HG03469 (cell line): ENCODE results near the gene MRPS2.

Source experiments
- ATAC-seq: cut with Tn5 transposase; IDR thresholded peaks from one replicate; pipeline ENCODE4 v1.9.1; 2021; ENCODE audit warnings: mild to moderate bottlenecking, moderate library complexity, moderate number of reproducible peaks; ENCODE audit not compliant: unreplicated experiment

The MRPS2 gene

DNA sequence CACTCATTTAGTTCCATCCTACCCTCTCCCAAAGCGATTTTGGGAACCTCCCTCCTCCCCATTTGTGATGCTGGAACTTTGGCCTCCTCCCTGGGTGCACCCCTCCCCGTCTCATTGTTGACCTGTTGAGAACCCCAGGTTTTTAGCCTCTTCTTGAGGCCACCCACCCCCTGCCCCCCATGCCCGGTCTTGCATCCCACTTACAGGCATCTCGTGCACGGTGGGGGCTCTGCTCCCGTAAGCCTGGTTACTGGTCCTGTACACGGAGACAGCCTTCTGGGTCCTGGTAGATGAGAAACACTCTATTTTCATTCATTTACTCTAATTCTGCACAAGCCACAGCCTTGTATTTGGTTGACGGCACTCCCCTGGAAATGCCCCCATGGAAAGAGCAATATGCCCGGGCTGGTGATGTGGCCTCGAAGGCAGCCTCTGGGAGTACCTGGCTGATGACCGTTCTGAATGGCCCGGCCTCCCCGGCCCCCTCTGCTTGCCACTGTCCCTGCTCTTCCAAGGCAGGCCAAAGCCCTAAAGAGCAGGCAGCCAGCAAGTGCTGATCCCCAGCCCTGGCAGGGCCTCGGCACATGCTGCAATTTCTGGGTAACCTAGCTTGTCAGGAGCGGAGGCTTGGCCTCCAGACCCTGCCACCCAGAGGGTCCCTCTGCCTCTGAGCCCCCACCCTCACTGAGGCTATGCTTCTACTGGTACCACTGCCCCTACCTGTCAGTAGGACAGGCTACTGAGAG lies 1.9 kb upstream of the MRPS2 start:
- no peak for ATAC-seq

DNA sequence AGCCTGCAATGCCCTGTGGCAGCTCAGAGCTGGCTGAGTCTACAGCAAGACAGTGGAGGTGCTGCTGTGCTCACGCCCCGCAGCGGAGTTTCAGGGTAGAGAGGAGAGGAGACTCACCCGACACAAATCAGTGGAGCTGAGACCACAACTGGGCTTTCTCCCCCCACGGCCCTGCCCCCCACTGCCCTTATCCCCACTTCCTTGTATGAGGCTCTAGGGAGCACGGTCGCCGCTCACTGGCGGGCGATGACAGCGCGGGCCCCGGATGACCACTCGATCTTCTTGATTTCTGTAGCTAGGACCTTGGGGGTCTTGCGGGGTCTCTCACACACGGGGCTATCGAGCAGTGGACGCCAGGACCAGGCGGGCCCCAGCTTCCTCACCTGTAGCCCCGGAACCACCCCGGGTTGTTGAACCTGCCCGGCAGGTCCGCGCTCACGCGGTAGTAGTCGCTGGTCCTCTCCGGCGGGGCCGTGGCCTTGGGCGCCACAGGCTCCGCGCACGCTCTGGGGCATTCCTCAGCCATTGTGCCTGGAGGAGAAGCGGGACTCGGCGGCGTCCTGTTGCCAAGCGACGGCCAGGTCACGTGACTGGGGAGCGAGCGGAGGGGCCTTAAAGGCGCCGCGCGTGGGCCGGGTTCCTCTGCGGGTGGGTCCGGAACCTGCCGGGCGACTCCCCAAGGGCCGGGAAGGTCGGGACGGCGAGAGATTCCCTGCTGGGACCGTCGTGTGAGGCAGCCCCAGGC lies 984 bp upstream of the MRPS2 start:
- no peak for ATAC-seq

DNA sequence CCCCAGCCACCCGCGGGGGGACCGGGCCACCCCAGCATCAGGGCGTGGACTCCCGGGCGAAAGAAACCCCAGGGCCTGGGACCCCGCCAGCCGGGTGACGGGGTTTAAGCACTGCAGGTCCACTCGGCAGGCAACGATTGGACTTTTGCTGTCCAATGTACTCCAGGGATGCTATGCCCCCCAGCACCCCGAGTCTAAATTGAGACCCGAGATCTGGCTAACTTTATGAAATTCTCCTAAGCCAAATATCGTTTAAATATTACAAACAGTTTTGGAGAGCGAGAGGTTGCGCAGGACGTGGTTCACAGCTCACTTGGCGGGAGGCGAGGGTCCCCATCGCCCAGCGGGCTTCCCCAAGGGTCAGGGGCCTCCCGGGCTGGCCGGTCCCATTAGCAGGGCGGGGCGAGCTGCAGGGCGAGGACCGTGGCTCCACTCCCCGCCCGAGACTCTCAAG lies 384 bp upstream of the MRPS2 start:
- no peak for ATAC-seq

DNA sequence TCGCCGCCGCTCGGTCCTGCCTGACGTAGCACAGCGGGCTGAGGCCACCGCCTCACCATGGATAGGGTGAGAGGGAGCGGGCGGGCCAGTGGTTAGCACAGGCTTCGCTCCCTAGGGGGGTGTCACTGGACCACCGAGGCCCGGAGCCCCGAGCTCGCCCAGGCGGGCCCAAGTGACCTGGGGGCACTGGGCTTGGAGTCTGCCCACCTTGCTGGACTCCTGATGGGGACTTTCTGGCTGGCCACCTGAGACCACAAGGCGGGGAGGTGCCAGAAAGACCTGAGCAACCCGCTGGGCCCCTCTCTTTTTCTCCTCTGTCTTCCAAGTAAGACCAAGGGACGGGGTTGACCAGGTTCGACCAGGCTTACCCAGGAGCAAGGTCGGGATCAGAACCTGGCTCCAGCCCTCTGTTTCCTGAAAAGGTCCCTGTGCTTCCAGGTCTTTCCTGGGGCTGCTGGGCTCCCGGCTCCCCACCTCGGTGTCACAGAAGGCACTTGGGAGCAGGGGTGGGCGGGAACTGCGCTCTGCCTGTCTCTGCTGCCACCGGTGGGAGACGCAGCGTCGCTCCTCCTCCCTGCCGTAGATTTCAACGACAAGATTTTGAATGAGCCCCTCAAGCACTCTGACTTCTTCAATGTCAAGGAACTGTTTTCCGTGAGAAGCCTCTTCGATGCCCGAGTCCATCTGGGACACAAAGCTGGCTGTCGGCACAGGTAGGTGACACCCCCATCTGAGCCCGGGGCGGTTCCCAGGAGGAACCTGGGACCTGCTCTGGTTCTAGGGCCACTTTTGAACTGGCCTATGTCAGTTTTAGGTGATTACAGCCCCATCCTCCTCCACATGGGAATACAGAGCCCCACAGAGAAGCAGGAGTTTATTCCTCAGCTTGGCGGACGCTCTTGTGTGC lies 1.0 kb downstream of the MRPS2 start:
- no peak for ATAC-seq

DNA sequence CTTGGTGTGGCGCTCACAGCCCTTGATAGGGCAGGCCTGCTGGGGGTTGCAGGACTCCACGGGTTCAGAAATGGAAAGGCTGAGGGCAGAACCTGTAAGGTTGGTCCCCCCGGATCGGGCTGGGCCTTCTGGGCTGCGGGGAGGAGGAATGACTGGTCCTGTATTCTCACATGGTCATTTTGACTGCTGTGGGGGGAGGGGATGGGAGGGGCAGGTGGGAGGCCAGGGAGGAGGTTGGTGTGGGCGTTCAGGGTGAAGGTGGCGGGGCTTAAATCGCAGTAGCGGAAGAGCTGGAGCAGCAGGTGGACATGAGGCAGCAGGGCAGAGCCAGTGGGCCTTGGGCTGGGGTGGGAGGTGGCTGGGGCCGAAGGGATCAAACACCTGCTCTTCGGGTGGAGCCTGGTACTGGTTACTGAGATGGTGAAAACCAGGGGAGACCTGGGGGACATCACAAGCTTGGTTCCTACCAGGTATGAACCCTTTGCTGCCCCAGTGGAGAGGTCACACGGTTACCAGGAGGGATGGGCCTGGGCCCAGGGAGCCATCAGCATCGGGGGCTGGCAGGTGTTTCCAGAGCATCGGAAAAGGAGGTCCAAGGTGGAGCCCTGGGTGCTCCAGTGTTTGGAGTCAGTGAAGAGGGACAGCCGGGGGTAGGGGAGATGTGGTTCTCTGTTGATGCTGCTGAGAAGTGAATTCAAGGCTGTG lies 1.8 kb downstream of the MRPS2 start:
- ATAC-seq: no peak

DNA sequence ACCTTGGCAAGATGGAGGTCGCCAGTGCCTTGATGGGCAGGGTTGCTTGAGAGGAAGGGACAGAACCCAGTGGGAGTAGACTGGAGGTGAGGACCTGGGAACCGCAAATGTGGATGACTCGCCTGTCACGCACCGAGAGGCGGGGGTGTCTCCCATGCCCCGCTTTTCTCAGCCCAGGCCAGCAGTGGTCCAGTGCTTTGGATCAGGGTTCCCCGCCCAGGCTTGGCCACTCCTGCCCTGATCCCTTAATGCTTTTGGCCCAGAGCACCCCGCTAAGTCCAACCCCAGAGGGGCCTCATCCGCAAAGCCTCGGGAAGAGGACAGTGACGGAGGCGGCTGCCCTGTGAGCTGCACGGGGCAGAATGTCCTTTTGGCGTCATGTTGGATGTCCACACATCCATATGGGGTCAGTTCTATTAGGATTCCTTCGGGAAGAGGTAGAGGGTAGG lies 2.4 kb downstream of the MRPS2 start:
- no peak for ATAC-seq

DNA sequence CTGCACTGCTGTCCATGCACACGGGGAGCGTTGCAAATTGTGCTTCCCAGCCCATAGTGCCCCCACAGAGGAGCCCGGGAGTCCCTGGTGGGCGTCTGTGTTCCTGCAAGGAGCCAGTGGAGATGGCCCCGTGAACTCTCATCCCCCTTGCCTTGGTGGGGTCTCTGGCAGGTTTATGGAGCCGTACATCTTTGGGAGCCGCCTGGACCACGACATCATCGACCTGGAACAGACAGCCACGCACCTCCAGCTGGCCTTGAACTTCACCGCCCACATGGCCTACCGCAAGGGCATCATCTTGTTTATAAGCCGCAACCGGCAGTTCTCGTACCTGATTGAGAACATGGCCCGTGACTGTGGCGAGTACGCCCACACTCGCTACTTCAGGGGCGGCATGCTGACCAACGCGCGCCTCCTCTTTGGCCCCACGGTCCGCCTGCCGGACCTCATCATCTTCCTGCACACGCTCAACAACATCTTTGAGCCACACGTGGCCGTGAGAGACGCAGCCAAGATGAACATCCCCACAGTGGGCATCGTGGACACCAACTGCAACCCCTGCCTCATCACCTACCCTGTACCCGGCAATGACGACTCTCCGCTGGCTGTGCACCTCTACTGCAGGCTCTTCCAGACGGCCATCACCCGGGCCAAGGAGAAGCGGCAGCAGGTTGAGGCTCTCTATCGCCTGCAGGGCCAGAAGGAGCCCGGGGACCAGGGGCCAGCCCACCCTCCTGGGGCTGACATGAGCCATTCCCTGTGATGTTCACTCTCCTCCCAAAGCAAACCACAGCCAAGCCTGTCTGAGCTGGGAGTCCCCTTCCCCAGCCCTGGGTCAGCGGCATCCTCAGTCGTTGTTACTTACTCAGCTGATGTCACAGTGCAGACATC lies 3.1 kb downstream of the MRPS2 start:
- no peak for ATAC-seq

DNA sequence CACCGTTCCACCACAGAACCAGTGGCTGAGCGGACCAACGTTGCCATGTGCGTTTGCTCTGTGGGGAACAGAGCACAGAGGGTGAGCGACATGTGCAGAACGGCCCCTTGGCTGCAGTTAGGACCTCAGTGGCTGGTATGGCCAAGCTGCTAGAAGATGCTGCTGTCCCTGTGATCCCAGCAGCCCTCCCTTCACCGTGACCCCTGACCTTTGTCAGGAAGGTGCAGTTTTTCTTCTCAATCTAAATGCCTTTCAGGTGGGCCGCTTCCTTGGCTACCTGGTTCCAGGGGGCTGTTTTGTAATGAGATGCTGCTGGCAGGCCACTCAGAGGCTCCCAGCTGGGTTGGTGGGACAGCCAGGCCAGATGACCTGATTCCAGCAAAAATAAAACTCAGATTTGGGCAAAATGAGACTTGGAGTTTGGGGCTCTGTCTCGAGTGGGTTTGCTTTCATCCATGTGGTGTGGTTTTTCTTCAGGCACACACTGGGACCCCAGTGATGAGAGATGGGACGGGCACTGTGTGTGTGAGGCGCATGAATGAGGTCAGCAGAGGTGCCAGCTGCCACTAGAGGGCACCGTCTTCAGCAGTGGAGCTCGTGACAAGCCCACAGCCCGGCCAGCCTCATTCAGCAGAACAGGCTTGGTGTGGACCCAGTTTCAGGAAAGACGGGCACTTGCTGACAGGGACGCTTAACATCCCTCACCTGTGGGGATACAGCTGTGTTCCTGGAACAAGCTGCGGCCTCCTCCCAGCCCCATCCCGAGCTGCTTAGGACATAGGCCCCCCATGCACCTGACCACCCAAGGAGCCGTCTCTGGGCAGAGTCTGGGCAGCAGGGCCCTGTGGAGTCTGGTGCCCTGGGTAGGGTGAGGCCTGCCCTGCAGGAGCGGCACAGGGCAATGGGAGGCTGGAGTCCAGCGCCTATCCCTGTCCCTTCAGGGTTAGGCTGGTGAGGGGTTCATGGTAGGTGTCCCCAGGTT lies 4.1 kb downstream of the MRPS2 start:
- no peak for ATAC-seq

DNA sequence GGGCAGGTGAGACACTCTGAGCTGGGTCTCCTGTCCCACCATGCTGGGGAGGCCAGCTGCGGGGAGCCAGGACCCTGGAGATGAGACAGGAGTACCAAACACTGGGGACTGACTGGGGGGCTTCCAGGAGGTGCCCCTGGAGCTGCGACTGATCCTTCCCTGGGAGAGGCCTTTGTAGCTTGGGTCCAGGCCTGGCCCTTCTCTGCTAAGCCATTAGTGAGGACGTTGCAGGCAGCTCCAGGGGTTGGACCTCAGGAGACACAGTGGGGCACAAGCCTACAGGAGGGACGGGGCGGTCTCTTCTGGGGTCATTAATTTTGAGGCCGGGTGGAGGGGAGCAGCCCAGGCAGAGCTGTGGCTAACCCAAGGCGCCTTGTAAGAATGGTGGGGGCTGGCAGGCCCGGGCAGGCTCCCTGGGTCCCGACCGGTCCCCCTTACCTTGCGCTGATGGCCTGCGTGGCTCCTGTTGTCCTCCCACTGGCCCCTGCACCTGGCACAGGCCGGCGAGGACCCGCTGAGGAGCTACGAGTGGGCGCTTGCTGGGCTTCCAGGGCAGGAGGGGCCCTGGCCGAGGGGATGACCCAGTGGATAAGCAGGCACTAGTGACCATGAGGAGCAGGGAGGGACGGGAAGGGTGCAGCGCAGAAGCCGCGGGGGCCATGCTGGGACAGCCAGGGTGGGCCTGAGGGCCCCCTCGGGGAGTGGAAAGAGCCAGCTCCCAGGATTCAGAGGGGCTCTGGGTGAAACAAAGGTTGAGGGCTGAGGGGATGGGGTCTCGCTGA lies 5.1 kb downstream of the MRPS2 start:
- no peak for ATAC-seq

DNA sequence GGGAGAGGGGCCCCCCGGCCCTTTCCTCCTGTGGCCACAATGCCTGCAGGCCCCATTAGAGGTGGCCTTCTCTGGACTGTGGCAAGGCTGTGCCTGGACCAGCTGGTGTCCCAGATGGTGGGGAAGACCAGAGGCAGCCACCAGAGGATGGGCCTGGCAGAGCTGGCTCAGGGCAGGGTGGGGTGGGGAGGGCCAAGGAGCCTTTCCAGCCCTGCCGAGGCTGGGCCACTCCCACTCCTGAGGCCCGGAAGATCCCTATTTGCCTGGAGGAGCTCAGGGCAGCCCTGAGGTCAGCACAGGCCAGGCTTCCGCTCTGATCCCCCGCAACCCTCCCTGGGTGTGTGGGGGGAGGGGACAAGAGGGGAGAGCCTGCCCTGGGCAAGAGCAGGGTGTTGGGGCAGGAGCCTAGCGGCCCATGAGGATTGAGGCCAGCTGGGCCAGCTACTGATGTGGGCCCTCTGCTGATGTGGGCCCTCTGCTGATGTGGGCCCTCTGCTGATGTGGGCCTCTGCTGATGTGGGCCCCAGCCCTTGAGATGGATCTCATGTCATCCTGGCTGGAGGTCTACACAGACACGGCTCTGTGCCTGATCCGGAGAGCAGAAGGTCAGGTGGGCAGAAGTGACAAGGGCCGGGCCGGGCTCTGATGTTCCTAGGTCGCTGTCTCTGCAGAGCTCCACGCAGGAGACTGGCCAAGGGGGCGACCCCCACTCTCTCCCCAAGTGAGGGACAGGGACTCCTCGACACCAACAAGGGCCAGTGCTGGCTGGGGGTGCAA lies 6.0 kb downstream of the MRPS2 start:
- no peak for ATAC-seq

DNA sequence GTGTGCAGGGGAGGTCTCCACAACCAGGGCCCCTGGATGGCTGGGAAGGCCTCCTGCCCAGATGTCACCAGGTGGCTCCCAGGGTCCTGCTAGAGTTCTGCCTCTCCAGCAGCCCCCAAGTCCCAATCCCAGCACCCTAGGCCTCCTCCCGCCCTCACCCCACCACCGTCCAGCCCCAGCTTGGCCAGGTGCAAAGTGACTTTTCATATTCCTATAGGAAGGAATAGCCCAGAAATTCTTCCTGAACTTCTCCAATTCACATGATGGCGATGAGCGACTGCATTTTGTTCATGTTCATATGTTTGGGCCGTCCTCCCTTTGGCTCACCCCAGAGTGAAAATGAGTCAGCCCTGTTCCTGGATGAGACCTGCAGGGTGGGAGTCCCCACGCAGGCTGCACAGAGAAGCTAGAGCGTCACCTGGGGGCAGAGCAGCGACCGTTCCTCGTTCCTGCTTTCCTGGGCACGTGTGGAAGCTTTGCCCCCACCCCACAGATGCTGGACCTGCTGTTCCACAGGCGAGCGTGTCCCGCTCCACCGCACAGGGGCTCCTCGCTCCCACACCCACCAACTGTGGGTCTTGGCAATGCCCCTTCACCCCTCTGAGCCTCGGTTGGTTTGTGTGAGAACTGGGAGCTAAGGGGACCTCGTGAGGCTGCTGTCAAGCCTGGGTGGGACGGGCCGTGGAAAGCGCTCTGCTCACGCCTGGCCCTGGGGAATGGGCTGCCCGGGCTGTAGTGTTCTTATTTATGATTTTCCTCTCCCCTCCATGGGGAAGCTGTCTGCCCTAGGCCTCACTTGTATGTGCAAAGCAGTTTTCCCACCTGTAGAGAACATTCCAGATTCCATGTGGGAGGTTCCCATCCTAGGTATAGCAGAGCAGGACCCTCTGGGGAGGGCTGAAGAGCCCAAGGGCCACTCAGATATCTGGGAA lies 6.9 kb downstream of the MRPS2 start:
- ATAC-seq: no peak

DNA sequence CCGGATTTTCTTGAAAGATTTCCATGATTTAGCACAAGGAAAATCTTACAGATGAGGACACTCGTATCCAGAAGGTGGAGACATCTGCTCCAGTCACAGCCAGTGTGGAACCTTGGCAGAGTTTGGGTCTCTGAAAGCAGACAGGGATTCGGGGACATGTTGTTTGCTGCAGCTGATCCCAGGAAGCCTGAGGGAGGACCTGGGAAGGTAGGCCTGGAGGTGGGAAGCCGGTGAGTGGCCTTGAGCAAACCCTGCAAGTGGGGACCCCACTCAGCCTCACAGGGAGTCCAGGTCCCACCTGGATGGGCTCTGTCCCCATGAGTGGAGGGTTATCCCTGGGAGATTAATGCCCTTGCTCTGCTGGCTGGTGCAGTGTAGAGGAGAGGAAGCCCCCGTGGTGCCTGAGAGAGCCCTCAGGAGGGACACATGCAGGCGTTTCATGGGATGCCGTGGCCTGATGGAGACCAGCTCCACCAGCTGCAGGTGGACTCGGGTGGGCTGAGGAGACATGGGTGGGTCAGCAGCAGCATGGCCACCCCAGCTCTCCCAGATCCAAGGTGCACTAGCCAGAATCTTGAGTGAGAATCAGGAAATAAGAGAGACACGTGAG lies 7.8 kb downstream of the MRPS2 start:
- ATAC-seq: no peak

DNA sequence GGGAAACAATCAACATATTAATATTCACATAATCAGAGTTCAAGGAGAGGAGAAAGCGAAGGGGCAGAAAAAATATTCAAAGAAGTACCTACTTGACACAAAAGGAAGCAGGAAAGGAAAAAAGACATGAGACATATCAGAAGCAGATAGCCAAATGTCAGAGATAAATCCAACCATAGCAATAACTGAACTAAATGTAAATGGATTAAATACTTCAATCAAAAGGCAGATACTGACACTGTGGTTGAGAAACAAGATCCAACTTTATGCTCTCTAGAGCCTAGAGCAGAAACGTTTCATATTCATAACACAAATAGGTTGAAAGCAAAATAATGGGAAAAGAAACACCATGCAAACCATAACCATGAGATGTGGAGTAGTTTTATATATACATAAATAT lies 9.0 kb downstream of the MRPS2 start:
- no peak for ATAC-seq

DNA sequence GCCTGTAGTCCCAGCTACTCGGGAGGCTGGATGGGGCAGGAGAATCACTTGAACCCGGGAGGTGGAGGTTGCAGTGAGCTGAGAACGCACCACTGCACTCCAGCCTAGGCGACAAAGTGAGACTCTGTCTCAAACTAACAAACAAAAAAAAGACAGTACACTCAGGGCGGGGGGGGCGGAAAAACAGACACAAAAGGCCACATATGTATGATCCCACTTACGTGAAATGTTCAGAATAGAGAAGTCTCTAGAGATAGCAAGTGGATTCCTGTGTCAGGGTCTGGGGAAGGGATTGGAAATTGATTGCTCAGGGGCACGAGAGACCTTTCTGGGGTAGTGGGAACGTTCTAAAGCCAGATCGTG lies 11.7 kb downstream of the MRPS2 start:
- ATAC-seq: no peak

DNA sequence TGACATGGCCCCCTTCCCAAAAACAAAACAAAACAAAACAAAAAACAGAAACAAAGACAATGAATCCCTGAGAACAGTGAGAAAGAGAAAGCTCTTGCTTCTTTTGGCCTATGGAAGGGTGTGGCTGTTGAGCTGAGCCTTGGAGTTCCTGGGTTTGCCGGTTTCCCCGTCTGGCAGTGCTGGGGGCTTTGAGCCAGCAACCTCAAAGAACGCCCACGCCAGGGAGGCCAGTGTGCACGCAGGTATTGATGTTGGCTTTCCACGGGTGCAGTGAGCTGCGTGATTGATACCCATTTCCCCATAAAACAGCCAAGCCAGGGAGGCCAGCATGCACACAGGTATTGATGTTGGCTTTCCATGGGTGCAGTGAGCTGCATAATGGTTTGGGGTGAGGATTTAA lies 12.4 kb downstream of the MRPS2 start:
- ATAC-seq: no peak
